Left ventricle myocardium inferior (tissue), 1 donor: Measurements from ENCODE around the gene ATXN1. TPM values are rescaled to one million over a fixed set of nuclear protein-coding genes. Genes with fewer than 3 reads are reported as not detected.

Experiments
- DNase-seq: peaks from one replicate; pipeline ENCODE4 v3.0.0-alpha.2; 2020
- H3K27ac ChIP-seq: fragments of 200-600 bp; replicated peaks from 2 replicates; pipeline ENCODE4 v1.8.0; 2021
- H3K27me3 ChIP-seq: fragments of 200-600 bp; 2 replicates; pipeline ENCODE4 v1.8.0; 2021; ENCODE audit warnings: low read depth
- H3K36me3 ChIP-seq: fragments of 200-600 bp; 2 replicates; pipeline ENCODE4 v1.8.0; 2021
- H3K4me1 ChIP-seq: fragments of 200-600 bp; 2 replicates; pipeline ENCODE4 v1.8.0; 2021
- H3K4me3 ChIP-seq: fragments of 200-600 bp; 2 replicates; pipeline ENCODE4 v1.8.0; 2021; ENCODE audit warnings: mild to moderate bottlenecking, moderate library complexity
- H3K9me3 ChIP-seq: fragments of 200-600 bp; replicated peaks from 2 replicates; pipeline ENCODE4 v1.8.0; 2021
- CTCF ChIP-seq: fragments of 200-600 bp; IDR thresholded peaks from 2 replicates; pipeline ENCODE4 v1.8.0; 2021; ENCODE audit warnings: antibody characterized with exemption, mild to moderate bottlenecking, borderline replicate concordance
- intact Hi-C: fragments of 100-400 bp; cut with micrococcal nuclease; formaldehyde crosslinking; loops from one replicate; pipeline ENCODE4 v1.11.0; 2022
- total RNA-seq: library from RNA; stranded (reverse); fragmentation: NEBNext Ultra II Directional; extraction: Animal tissue kit (Norgen Biotek cat#: 25700); gene quantifications from one replicate; pipeline ENCODE4 v1.2.1, GENCODE V29; 2021
- donor health status: DM: no; HTN: yes; CAD: no; lungs with severe emphysema.

The ATXN1 gene
- total RNA-seq, 1 donor from 2014 or later: 41.5 TPM

GRCh38 chr6:16670183-16670582, 91.1 kb downstream of the ATXN1 start:
- Histone ChIP-seq H3K4me1 (peaks cover 67% of the 10 kb centered on the region), H3K27me3 (no peaks in the 10 kb centered on the region), H3K27ac (peak overlapping the region; percentile 46), H3K4me3 (no peak overlapping the region), H3K36me3 (no peaks in the 10 kb centered on the region), H3K9me3 (no peaks in the 10 kb centered on the region)
- peak; percentile 50 for DNase-seq
- intact Hi-C loops: no loop called here
- no peak for TF ChIP-seq CTCF

GRCh38 chr6:16669227-16669626, 92.0 kb downstream of the ATXN1 start:
- DNase-seq: no peak
- Histone ChIP-seq H3K27me3 (no peaks in the 10 kb centered on the region), H3K9me3 (no peaks in the 10 kb centered on the region), H3K36me3 (no peaks in the 10 kb centered on the region), H3K4me3 (no peak overlapping the region), H3K4me1 (peaks cover 59% of the 10 kb centered on the region), H3K27ac (no peak overlapping the region)
- intact Hi-C loops: no loop called here
- no peak for TF ChIP-seq CTCF

- no peaks in the 10 kb centered on the region for H3K9me3 ChIP-seq
- H3K4me3 ChIP-seq: no peak overlapping the region
- intact Hi-C loops: no loop called here
- H3K27me3 ChIP-seq: no peaks in the 10 kb centered on the region
- H3K27ac ChIP-seq: no peak overlapping the region
- peaks cover 62% of the 10 kb centered on the region for H3K4me1 ChIP-seq
- DNase-seq: no peak
- no peak for TF ChIP-seq CTCF
- H3K36me3 ChIP-seq: no peaks in the 10 kb centered on the region
These were observed 93.8 kb downstream of the ATXN1 start for GRCh38 chr6:16667509-16667908.

GRCh38 chr6:16665992-16666391, 95.3 kb downstream of the ATXN1 start:
- DNase-seq: no peak
- Histone ChIP-seq H3K4me1 (peaks cover 46% of the 10 kb centered on the region), H3K27ac (no peak overlapping the region), H3K36me3 (peaks cover 5% of the 10 kb centered on the region), H3K9me3 (peaks cover 10% of the 10 kb centered on the region), H3K4me3 (no peak overlapping the region), H3K27me3 (no peaks in the 10 kb centered on the region)
- no peak for TF ChIP-seq CTCF
- intact Hi-C loops: no loop called here

- intact Hi-C loops: no loop called here
- H3K36me3 ChIP-seq: peaks cover 5% of the 10 kb centered on the region
- no peak for TF ChIP-seq CTCF
These were observed 96.1 kb downstream of the ATXN1 start for GRCh38 chr6:16665182-16665581.

GRCh38 chr6:16663901-16664300, 97.4 kb downstream of the ATXN1 start:
- no peak overlapping the region for H3K4me3 ChIP-seq
- peaks cover 10% of the 10 kb centered on the region for H3K9me3 ChIP-seq
- intact Hi-C loops: no loop called here
- DNase-seq: no peak
- TF ChIP-seq CTCF: no peak
- H3K4me1 ChIP-seq: peaks cover 43% of the 10 kb centered on the region
- no peaks in the 10 kb centered on the region for H3K27me3 ChIP-seq
- H3K36me3 ChIP-seq: peaks cover 5% of the 10 kb centered on the region
- H3K27ac ChIP-seq: no peak overlapping the region

More at GRCh38 chr6:16665182-16665581, 96.1 kb downstream of the ATXN1 start:
- Histone ChIP-seq H3K4me3 (no peak overlapping the region), H3K4me1 (peaks cover 43% of the 10 kb centered on the region), H3K9me3 (peaks cover 10% of the 10 kb centered on the region), H3K27ac (no peak overlapping the region), H3K27me3 (no peaks in the 10 kb centered on the region)
- DNase-seq: no peak
